Trophoblast cell (in vitro differentiated cells and primary cell): Measurements from ENCODE around the gene ECEL1.

Experiments
- DNase-seq, 2 donors: peaks; one replicate each; pipeline ENCODE4 v3.0.0-alpha.2; 2016
- H2AFZ ChIP-seq: 2 replicates; pipeline ENCODE4 v1.6.1; 2013; ENCODE audit warnings: low read length, moderate library complexity, mild to moderate bottlenecking; ENCODE audit not compliant: insufficient read depth, poor library complexity
- H2AK5ac ChIP-seq: 2 replicates; pipeline ENCODE4 v1.6.1; 2013; ENCODE audit warnings: mild to moderate bottlenecking, low read length
- H2BK120ac ChIP-seq: 2 replicates; pipeline ENCODE4 v1.6.1; 2013; ENCODE audit warnings: low read length, mild to moderate bottlenecking, moderate library complexity; ENCODE audit not compliant: insufficient read depth, poor library complexity
- H2BK12ac ChIP-seq: 2 replicates; pipeline ENCODE4 v1.6.1; 2013; ENCODE audit warnings: mild to moderate bottlenecking, low read length, moderate library complexity
- H2BK5ac ChIP-seq: 2 replicates; pipeline ENCODE4 v1.6.1; 2013; ENCODE audit warnings: low read length, low read depth, moderate library complexity, mild to moderate bottlenecking; ENCODE audit not compliant: poor library complexity
- H3K14ac ChIP-seq: 2 replicates; pipeline ENCODE4 v1.6.1; 2013; ENCODE audit warnings: mild to moderate bottlenecking, low read length
- H3K18ac ChIP-seq: 2 replicates; pipeline ENCODE4 v1.6.1; 2013; ENCODE audit warnings: mild to moderate bottlenecking, low read length
- H3K23ac ChIP-seq: 2 replicates; pipeline ENCODE4 v1.6.1; 2013; ENCODE audit warnings: low read length
- H3K27ac ChIP-seq: 2 replicates; pipeline ENCODE4 v1.5.1; 2013; ENCODE audit warnings: low read depth, mild to moderate bottlenecking, inconsistent platforms, low read length, moderate library complexity
- H3K27me3 ChIP-seq: 2 replicates; pipeline ENCODE4 v1.6.1; 2013; ENCODE audit warnings: inconsistent platforms, mild to moderate bottlenecking, low read length, moderate library complexity; ENCODE audit not compliant: insufficient read depth
- H3K36me3 ChIP-seq, 2 experiments: 1 replicate in 1 of 2; 2 replicates in 1 of 2; pipeline ENCODE4 v1.6.1; 2013; ENCODE audit warnings: low read length in 2 of 2, mild to moderate bottlenecking in 2 of 2, moderate library complexity in 1 of 2; ENCODE audit not compliant: insufficient read depth in 2 of 2, control insufficient read depth in 1 of 2
- H3K4ac ChIP-seq: 2 replicates; pipeline ENCODE4 v1.6.1; 2013; ENCODE audit warnings: low read depth, mild to moderate bottlenecking, low read length, moderate library complexity
- H3K4me1 ChIP-seq, 2 experiments: 1 replicate in 1 of 2; 2 replicates in 1 of 2; pipeline ENCODE4 v1.6.1; 2013; ENCODE audit warnings: low read length in 2 of 2, mild to moderate bottlenecking in 2 of 2, moderate library complexity in 1 of 2; ENCODE audit not compliant: insufficient read depth in 2 of 2, control insufficient read depth in 1 of 2
- H3K4me2 ChIP-seq: 2 replicates; pipeline ENCODE4 v1.6.1; 2013; ENCODE audit warnings: inconsistent platforms, mild to moderate bottlenecking, low read length, moderate library complexity
- H3K4me3 ChIP-seq: 2 replicates; pipeline ENCODE4 v1.5.1; 2013; ENCODE audit warnings: mild to moderate bottlenecking, low read depth, low read length, inconsistent platforms
- H3K79me1 ChIP-seq: one replicate; pipeline ENCODE4 v1.6.1; 2013; ENCODE audit warnings: low read length
- H3K79me2 ChIP-seq: 2 replicates; pipeline ENCODE4 v1.6.1; 2013; ENCODE audit warnings: low read length, mild to moderate bottlenecking; ENCODE audit not compliant: control insufficient read depth, insufficient read depth, poor library complexity
- H3K9ac ChIP-seq: 2 replicates; pipeline ENCODE4 v1.6.1; 2013; ENCODE audit warnings: mild to moderate bottlenecking, low read length
- H3K9me3 ChIP-seq: 2 replicates; pipeline ENCODE4 v1.6.1; 2013; ENCODE audit warnings: low read depth, mild to moderate bottlenecking, control low read depth, inconsistent platforms, low read length; ENCODE audit not compliant: insufficient read depth
- H4K12ac ChIP-seq: 2 replicates; pipeline ENCODE4 v1.6.1; 2013; ENCODE audit warnings: low read depth, mild to moderate bottlenecking, low read length, moderate library complexity
- H4K8ac ChIP-seq: 2 replicates; pipeline ENCODE4 v1.6.1; 2013; ENCODE audit warnings: low read depth, mild to moderate bottlenecking, low read length, moderate library complexity
- H4K91ac ChIP-seq: one replicate; pipeline ENCODE4 v1.6.1; 2013; ENCODE audit warnings: low read depth, mild to moderate bottlenecking, low read length, moderate library complexity
- WGBS: extraction: QIAGEN DNeasy Blood & Tissue Kit; methylation state at CpG from one replicate; pipeline ENCODE4 v1.1.7; 2013; ENCODE audit warnings: missing lambda C conversion rate; ENCODE audit not compliant: insufficient read length, insufficient coverage; ENCODE audit errors: extremely low coverage; 5-methylcytosine and 5-hydroxymethylcytosine counted together

Gene ECEL1

GRCh38 chr2:232525791-232526371, 38.2 kb upstream of the ECEL1 start, which contains the start of gene CHRND:
Gene CHRND (plus strand): TSS chr2:232526160. CDS start chr2:232526216, 56 bp downstream.
- DNase-seq: no peak
- H3K18ac ChIP-seq: no peak within 1 kb of the TSS
- no peak within 1 kb of the TSS for H3K23ac ChIP-seq
- H3K4ac ChIP-seq: no peak within 1 kb of the TSS
- peaks cover 2 to 6% of the 10 kb centered on the region in 2 experiments for H3K4me1 ChIP-seq
- no peak within 1 kb of the TSS for H4K8ac ChIP-seq
- no peak within 1 kb of the TSS for H2AK5ac ChIP-seq
- H3K79me2 ChIP-seq: no peaks in the 10 kb centered on the region
- no peak within 1 kb of the TSS for H2BK12ac ChIP-seq
- no peak within 1 kb of the TSS for H3K4me3 ChIP-seq
- H2AFZ ChIP-seq: no peak within 1 kb of the TSS
- H3K79me1 ChIP-seq: no peaks in the 10 kb centered on the region
- no peak within 1 kb of the TSS for H3K27ac ChIP-seq
- WGBS: no CpG with 5 or more reads among the region's 18 CpGs
- H3K4me2 ChIP-seq: no peak within 1 kb of the TSS
- H2BK5ac ChIP-seq: no peak within 1 kb of the TSS
- no peak within 1 kb of the TSS for H3K9ac ChIP-seq
- H2BK120ac ChIP-seq: no peak within 1 kb of the TSS
- H3K14ac ChIP-seq: no peak within 1 kb of the TSS
- no peak within 1 kb of the TSS for H4K91ac ChIP-seq
- peaks cover 2% of the 10 kb centered on the region for H3K9me3 ChIP-seq
- H3K36me3 ChIP-seq: no peaks in the 10 kb centered on the region
- H3K27me3 ChIP-seq: peaks cover 29% of the 10 kb centered on the region
- H4K12ac ChIP-seq: no peak within 1 kb of the TSS

- Histone ChIP-seq H2BK12ac (no peak overlapping the region), H2BK120ac (no peak overlapping the region), H2AK5ac (no peak overlapping the region), H3K14ac (no peak overlapping the region), H3K4me1 (peaks cover 2 to 6% of the 10 kb centered on the region in 2 experiments), H3K36me3 (no peaks in the 10 kb centered on the region), H3K79me2 (no peaks in the 10 kb centered on the region), H4K91ac (no peak overlapping the region), H3K9ac (no peak overlapping the region), H3K4me2 (no peak overlapping the region), H3K27ac (no peak overlapping the region), H3K4me3 (no peak overlapping the region), H3K79me1 (no peaks in the 10 kb centered on the region), H3K9me3 (peaks cover 2% of the 10 kb centered on the region), H3K27me3 (peaks cover 29% of the 10 kb centered on the region), H3K4ac (no peak overlapping the region), H2BK5ac (no peak overlapping the region), H2AFZ (no peak overlapping the region), H3K18ac (no peak overlapping the region), H3K23ac (no peak overlapping the region), H4K12ac (no peak overlapping the region), H4K8ac (no peak overlapping the region)
- no peak for DNase-seq
- WGBS: no CpG with 5 or more reads among the region's 14 CpGs
Measured at GRCh38 chr2:232525199-232525598, 37.6 kb upstream of the ECEL1 start.

- Histone ChIP-seq H2BK120ac (no peak overlapping the region), H3K27me3 (peaks cover 29% of the 10 kb centered on the region), H3K18ac (no peak overlapping the region), H4K12ac (no peak overlapping the region), H3K4me1 (peaks cover 2 to 6% of the 10 kb centered on the region in 2 experiments), H3K14ac (no peak overlapping the region), H3K27ac (no peak overlapping the region), H3K9ac (no peak overlapping the region), H3K36me3 (no peaks in the 10 kb centered on the region), H3K79me1 (no peaks in the 10 kb centered on the region), H3K79me2 (no peaks in the 10 kb centered on the region), H2AK5ac (no peak overlapping the region), H3K4ac (no peak overlapping the region), H3K23ac (no peak overlapping the region), H2AFZ (no peak overlapping the region), H2BK12ac (no peak overlapping the region), H4K91ac (no peak overlapping the region), H2BK5ac (no peak overlapping the region), H3K9me3 (peaks cover 2% of the 10 kb centered on the region), H3K4me3 (no peak overlapping the region), H3K4me2 (no peak overlapping the region), H4K8ac (no peak overlapping the region)
- no CpG with 5 or more reads among the region's 6 CpGs for WGBS
- DNase-seq: no peak
Measured at GRCh38 chr2:232524771-232525170, 37.1 kb upstream of the ECEL1 start.

- Histone ChIP-seq H3K18ac (no peak overlapping the region), H3K9me3 (peaks cover 2% of the 10 kb centered on the region), H3K27ac (no peak overlapping the region), H2BK120ac (no peak overlapping the region), H3K4me2 (peak overlapping the region; percentile 79), H3K79me2 (no peaks in the 10 kb centered on the region), H2BK12ac (no peak overlapping the region), H3K4me1 (peaks cover 2 to 6% of the 10 kb centered on the region in 2 experiments), H3K4ac (no peak overlapping the region), H3K79me1 (no peaks in the 10 kb centered on the region), H3K4me3 (peak overlapping the region; percentile 47), H4K8ac (no peak overlapping the region), H4K91ac (no peak overlapping the region), H2BK5ac (no peak overlapping the region), H3K27me3 (peaks cover 29% of the 10 kb centered on the region), H3K9ac (no peak overlapping the region), H3K14ac (no peak overlapping the region), H3K36me3 (no peaks in the 10 kb centered on the region), H2AFZ (peak overlapping the region; percentile 35), H2AK5ac (no peak overlapping the region), H4K12ac (no peak overlapping the region), H3K23ac (no peak overlapping the region)
- DNase-seq: peak in 1 of 2 donors; percentile 13
- WGBS: no CpG with 5 or more reads among the region's 75 CpGs
Measured at GRCh38 chr2:232523682-232524597, 36.3 kb upstream of the ECEL1 start.
